Mesothelial cell of epicardium (in vitro differentiated cells): ENCODE results near the gene KEL. TPM values are rescaled to one million over a fixed set of nuclear protein-coding genes. Genes with fewer than 3 reads are reported as not detected.

Experiments used
- DNase-seq, 2 experiments: peaks; one replicate each; pipeline ENCODE4 v3.0.0; 2021; ENCODE audit warnings: low spot score in 2 of 2; ENCODE audit not compliant: unreplicated experiment in 2 of 2
- H3K27ac Mint-ChIP-seq: 2 replicates; pipeline ENCODE4 v1.8.0; 2021; ENCODE audit warnings: mixed read lengths
- H3K27me3 Mint-ChIP-seq: 2 replicates; pipeline ENCODE4 v1.8.0; 2021; ENCODE audit warnings: low read depth, mixed read lengths
- H3K36me3 Mint-ChIP-seq: 2 replicates; pipeline ENCODE4 v1.8.0; 2021; ENCODE audit warnings: mixed read lengths
- H3K4me1 Mint-ChIP-seq: 2 replicates; pipeline ENCODE4 v1.8.0; 2021; ENCODE audit warnings: mixed read lengths
- H3K4me3 Mint-ChIP-seq: 2 replicates; pipeline ENCODE4 v1.8.0; 2021; ENCODE audit warnings: mild to moderate bottlenecking, moderate library complexity, mixed read lengths
- H3K9me3 Mint-ChIP-seq: 2 replicates; pipeline ENCODE4 v1.8.0; 2021; ENCODE audit warnings: mixed read lengths
- CTCF ChIP-seq: fragments of 200-600 bp; sonication (generic); IDR thresholded peaks from one replicate; pipeline ENCODE4 v1.5.0; 2021; ENCODE audit warnings: antibody characterized with exemption; ENCODE audit not compliant: unreplicated experiment
- total RNA-seq: library from RNA; stranded (reverse); gene quantifications from 3 replicates; pipeline ENCODE4 v1.2.1, GENCODE V29; 2021

Gene KEL
- total RNA-seq, 1 donor from 2014 or later = 2.3 TPM

GRCh38 chr7:142910481-142910880 is 51.7 kb downstream of the KEL start:
- Mint-ChIP-seq H3K27me3 (no peaks in the 10 kb centered on the region), H3K27ac (no peak overlapping the region), H3K9me3 (peaks cover 12% of the 10 kb centered on the region), H3K36me3 (no peaks in the 10 kb centered on the region), H3K4me1 (peaks cover 30% of the 10 kb centered on the region), H3K4me3 (no peak overlapping the region)
- TF ChIP-seq CTCF = no peak
- no peak for DNase-seq

- Mint-ChIP-seq H3K4me1 (peaks cover 30% of the 10 kb centered on the region), H3K36me3 (no peaks in the 10 kb centered on the region), H3K27ac (peak overlapping the region; percentile 8), H3K4me3 (no peak overlapping the region), H3K9me3 (peaks cover 12% of the 10 kb centered on the region), H3K27me3 (no peaks in the 10 kb centered on the region)
- DNase-seq = no peak
- TF ChIP-seq CTCF = no peak
Observed at GRCh38 chr7:142910031-142910433, 52.1 kb downstream of the KEL start.

- peak overlapping the region; percentile 8 for H3K27ac Mint-ChIP-seq
- no peak for DNase-seq
- TF ChIP-seq CTCF = no peak
- H3K4me3 Mint-ChIP-seq = no peak overlapping the region
- no peaks in the 10 kb centered on the region for H3K27me3 Mint-ChIP-seq
- H3K9me3 Mint-ChIP-seq = peaks cover 12% of the 10 kb centered on the region
- peaks cover 27% of the 10 kb centered on the region for H3K4me1 Mint-ChIP-seq
- H3K36me3 Mint-ChIP-seq = no peaks in the 10 kb centered on the region
Observed at GRCh38 chr7:142908921-142909890, 53.0 kb downstream of the KEL start.

DNA sequence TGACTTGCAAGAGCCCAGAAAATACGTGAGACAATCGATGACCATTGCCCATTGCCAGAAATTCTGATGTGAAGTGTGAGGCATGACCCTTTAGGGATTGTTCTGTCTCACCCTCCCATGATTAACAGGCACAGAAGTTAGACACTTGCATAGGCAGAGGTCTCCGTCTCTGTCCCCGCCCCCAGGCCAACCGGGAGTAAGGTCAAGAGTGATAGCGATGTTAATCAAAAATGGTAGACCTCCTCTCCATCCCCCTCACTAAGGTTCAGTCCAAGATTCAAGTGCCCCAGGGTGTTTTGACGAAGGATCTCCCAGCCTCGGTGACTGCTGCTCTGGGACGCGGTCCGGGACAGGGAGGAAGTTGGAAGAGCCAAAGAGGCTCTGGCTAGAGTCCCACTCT is 53.9 kb downstream of the KEL start:
- Mint-ChIP-seq H3K4me3 (no peak overlapping the region), H3K27me3 (no peaks in the 10 kb centered on the region), H3K9me3 (peaks cover 12% of the 10 kb centered on the region), H3K36me3 (no peaks in the 10 kb centered on the region), H3K27ac (no peak overlapping the region), H3K4me1 (peaks cover 18% of the 10 kb centered on the region)
- DNase-seq = no peak
- no peak for TF ChIP-seq CTCF

DNA sequence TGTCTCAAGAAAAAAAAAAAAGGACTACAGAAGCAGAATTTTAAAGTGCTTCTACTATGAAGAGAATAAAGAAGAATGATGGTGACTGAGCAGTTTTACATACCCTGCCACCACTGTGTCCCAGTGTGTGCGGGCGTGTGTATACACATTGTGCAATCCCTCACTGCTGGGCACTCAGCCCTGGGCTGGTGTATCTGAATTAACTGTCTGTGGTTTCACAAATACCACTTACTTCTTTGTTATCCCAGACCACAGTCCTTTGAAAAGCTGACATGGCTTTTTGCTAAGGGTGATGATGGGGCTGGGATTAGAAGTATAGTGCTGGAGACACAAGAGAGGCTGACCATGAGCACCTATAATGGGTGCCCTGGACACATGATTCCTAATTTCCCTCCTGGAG is 55.5 kb downstream of the KEL start:
- DNase-seq = no peak
- Mint-ChIP-seq H3K4me1 (peaks cover 10% of the 10 kb centered on the region), H3K36me3 (no peaks in the 10 kb centered on the region), H3K27me3 (no peaks in the 10 kb centered on the region), H3K27ac (no peak overlapping the region), H3K4me3 (no peak overlapping the region), H3K9me3 (peaks cover 23% of the 10 kb centered on the region)
- TF ChIP-seq CTCF = no peak
